OCI-LY7 (cell line): ENCODE data around the gene BCL7B. TPM values are rescaled to one million over a fixed set of nuclear protein-coding genes. Genes with fewer than 3 reads are reported as not detected.

Source experiments
- Bru-seq: library from RNA; stranded (reverse); fragments of 400-500 nt; gene quantifications from one replicate; lab custom pipeline; 2021; lab: Mats Ljungman, UMichigan
- BruChase-seq, 2 experiments: library from RNA; stranded (reverse); fragments of 400-500 nt; gene quantifications; one replicate each; lab custom pipeline; 2021; lab: Mats Ljungman, UMichigan
- BruUV-seq: library from RNA; stranded (reverse); fragments of 400-500 nt; replicated peaks from 2 replicates; lab custom pipeline; 2021; lab: Mats Ljungman, UMichigan
- CTCF ChIA-PET: fragments of 300-600 bp; sonication (Branson Sonifier 250); formaldehyde crosslinking; loops from one replicate; lab custom pipeline; 2022; ENCODE audit warnings: antibody characterized with exemption; ENCODE audit not compliant: unreplicated experiment; lab: Charles Lee
- POLR2A ChIA-PET: fragments of 300-600 bp; sonication (Branson Sonifier 250); formaldehyde crosslinking; loops from one replicate; lab custom pipeline; 2022; ENCODE audit warnings: antibody characterized with exemption; lab: Charles Lee
- DNase-seq: peaks from one replicate; pipeline ENCODE4 v3.0.0-alpha.2; 2015; ENCODE audit warnings: low spot score
- H2AFZ ChIP-seq: fragments of 200-600 bp; sonication (generic), shearing (Covaris generic); 2 replicates; pipeline ENCODE4 v1.6.1; 2014; ENCODE audit warnings: mild to moderate bottlenecking, antibody characterized with exemption, low read length, moderate library complexity
- H3K27ac ChIP-seq: fragments of 200-600 bp; sonication (generic); 2 replicates; pipeline ENCODE4 v1.5.1; 2014; ENCODE audit warnings: mixed run types, low read depth, mild to moderate bottlenecking, moderate library complexity, low read length, inconsistent platforms; ENCODE audit not compliant: poor library complexity, severe bottlenecking
- H3K36me3 ChIP-seq: fragments of 200-600 bp; sonication (generic); 2 replicates; pipeline ENCODE4 v1.6.1; 2014; ENCODE audit warnings: mild to moderate bottlenecking, antibody characterized with exemption, low read length, moderate library complexity, mixed read lengths; ENCODE audit not compliant: insufficient read depth
- H3K4me1 ChIP-seq: fragments of 200-600 bp; sonication (generic); 2 replicates; pipeline ENCODE4 v1.5.1; 2014; ENCODE audit warnings: mild to moderate bottlenecking, low read length; ENCODE audit not compliant: insufficient read depth, poor library complexity, severe bottlenecking
- H3K4me2 ChIP-seq: fragments of 200-600 bp; sonication (generic); 2 replicates; pipeline ENCODE4 v1.6.1; 2014; ENCODE audit warnings: mild to moderate bottlenecking, low read length
- H3K4me3 ChIP-seq: fragments of 200-600 bp; sonication (generic); 2 replicates; pipeline ENCODE4 v1.5.1; 2014; ENCODE audit warnings: mild to moderate bottlenecking, low read depth, low read length; ENCODE audit not compliant: poor library complexity, severe bottlenecking
- H3K79me2 ChIP-seq: fragments of 200-600 bp; sonication (generic); 2 replicates; pipeline ENCODE4 v1.6.1; 2016; ENCODE audit warnings: low read depth, mild to moderate bottlenecking, low read length, moderate library complexity, mixed read lengths; ENCODE audit not compliant: insufficient read depth
- H3K9me2 ChIP-seq: fragments of 200-600 bp; sonication (generic); 2 replicates; pipeline ENCODE4 v1.6.1; 2016; ENCODE audit warnings: mild to moderate bottlenecking, low read length, mixed read lengths; ENCODE audit not compliant: insufficient read depth
- H3K9me3 ChIP-seq: fragments of 200-600 bp; sonication (generic); 2 replicates; pipeline ENCODE4 v1.6.1; 2014; ENCODE audit warnings: mild to moderate bottlenecking, mixed run types, low read length, mixed read lengths
- H4K20me1 ChIP-seq: fragments of 200-600 bp; sonication (generic); 2 replicates; pipeline ENCODE4 v1.6.1; 2014; ENCODE audit warnings: mild to moderate bottlenecking, antibody characterized with exemption, low read length, moderate library complexity, mixed read lengths; ENCODE audit not compliant: insufficient read depth
- CTCF ChIP-seq: fragments of 200-600 bp; sonication (generic); conservative IDR thresholded peaks from 2 replicates; pipeline ENCODE4 v1.5.1; 2014; ENCODE audit warnings: mild to moderate bottlenecking, antibody characterized with exemption, low read length, moderate library complexity, mixed read lengths
- EZH2phosphoT487 ChIP-seq: fragments of 200-600 bp; sonication (generic); IDR thresholded peaks from 2 replicates; pipeline ENCODE4 v1.6.1; 2018; ENCODE audit warnings: low read depth, borderline replicate concordance, mild to moderate bottlenecking, mixed run types, antibody characterized with exemption, low read length, moderate library complexity, mixed read lengths
- intact Hi-C: fragments of 100-400 bp; cut with micrococcal nuclease; formaldehyde crosslinking; loops from one replicate; pipeline ENCODE4 v1.10.0; 2022; ENCODE audit not compliant: unreplicated experiment
- long read RNA-seq: library from polyadenylated mRNA; stranded (forward); transcript quantifications from one replicate; pipeline ENCODE4 v2.0.0, GENCODE V29; 2022
- total RNA-seq, 2 experiments: library from RNA; depleted of rRNA in 1 of 2; stranded (reverse); fragments of >200 nt in 1 of 2; shearing (Covaris generic) in 1 of 2; gene quantifications; 2 replicates each; pipeline ENCODE4 v1.2.3, GENCODE V29; 2014 to 2022

Gene BCL7B
- total RNA-seq (2014; rRNA removed; shearing (Covaris generic)) (27.7 and 31.7 TPM in 2 replicates), total RNA-seq (2022) (47.1 and 51.7 TPM in 2 replicates), Bru-seq, nascent RNA (percentile 65 among the genes with signal in this experiment), BruChase-seq, experiment 1, labeled RNA remaining after a 6-hour chase (percentile 62 among the genes with signal in this experiment), BruChase-seq, experiment 2, labeled RNA remaining after a 2-hour chase (percentile 69 among the genes with signal in this experiment)
- long read RNA-seq, transcript BCL7B-206 (7 exons, 985 nt), result minor isoform, 6 of 112 reads
- long read RNA-seq, transcript BCL7B-210 (6 exons, 1,638 nt), result minor isoform, 5 of 112 reads
- long read RNA-seq, transcript BCL7B-201 (6 exons, 1,975 nt), result major isoform, 79 of 112 reads
- long read RNA-seq, partial matches to known transcripts, result 0 of 112 reads
- long read RNA-seq, other reads (novel, unspliced or antisense), result 15 of 112 reads

GRCh38 chr7:73557397-73558257 is at the start of gene BCL7B:
TSS of gene BCL7B (minus strand) at chr7:73557690. CDS start at chr7:73557578, 112 bp downstream.
- DNase-seq, result peak; percentile 86
- Histone ChIP-seq H3K4me1 (peaks cover 19% of the 10 kb centered on the region), H3K79me2 (peaks cover 36% of the 10 kb centered on the region), H3K27ac (peak within 1 kb of the TSS; percentile 85), H3K4me2 (peak within 1 kb of the TSS; percentile 99), H3K4me3 (peak within 1 kb of the TSS; percentile 91), H2AFZ (peak within 1 kb of the TSS; percentile 66), H3K9me2 (no peaks in the 10 kb centered on the region), H3K9me3 (no peaks in the 10 kb centered on the region), H4K20me1 (peaks cover 6% of the 10 kb centered on the region; the same call in 1 of the 2 replicates), H3K36me3 (peaks cover 25% of the 10 kb centered on the region)
- no peak for TF ChIP-seq CTCF
- TF ChIP-seq EZH2phosphoT487, result no peak
- POLR2A ChIA-PET, result interaction anchor here (0.5 to 1.9 kb wide), 5 partner anchors 30 to 1100 kb away, joined by 3 to 9 read pairs (median 4); partner anchors contain the start of genes BAZ1B and GTF2I
- CTCF ChIA-PET, result no interaction called here
- BruUV-seq, result TSS peak; percentile 78
- intact Hi-C loops, result loop anchor here (1.0 kb wide), 3 partner anchors 21 to 35 kb away; partner anchors contain the start of genes BAZ1B and TBL2

- intact Hi-C loops, result loop anchor here (2.0 kb wide), 1 partner anchor 129 kb away; no protein-coding TSS in a partner anchor
- Histone ChIP-seq H3K36me3 (no peaks in the 10 kb centered on the region), H3K79me2 (no peaks in the 10 kb centered on the region), H3K9me2 (no peaks in the 10 kb centered on the region), H2AFZ (no peak overlapping the region), H4K20me1 (no peaks in the 10 kb centered on the region), H3K4me3 (no peak overlapping the region), H3K4me1 (no peaks in the 10 kb centered on the region), H3K9me3 (no peaks in the 10 kb centered on the region), H3K4me2 (no peak overlapping the region), H3K27ac (no peak overlapping the region)
- no peak for TF ChIP-seq EZH2phosphoT487
- no peak for TF ChIP-seq CTCF
- no TSS peak for BruUV-seq
- ChIA-PET POLR2A (no interaction called here), CTCF (interaction anchor here (0.7 kb wide), 1 partner anchor 23 kb away, joined by 3 read pairs; no protein-coding TSS in a partner anchor)
- no peak for DNase-seq
Measured at GRCh38 chr7:73605601-73606220, 48.2 kb upstream of the BCL7B start.
